ENCODE data around the gene SLC30A9. TPM values are rescaled to one million over a fixed set of nuclear protein-coding genes. Genes with fewer than 3 reads are reported as not detected.

The SLC30A9 gene
- polyA plus RNA-seq, 1 of the 3 experiments (the other 2 are of a cell fraction) = 34.2 TPM

DNA sequence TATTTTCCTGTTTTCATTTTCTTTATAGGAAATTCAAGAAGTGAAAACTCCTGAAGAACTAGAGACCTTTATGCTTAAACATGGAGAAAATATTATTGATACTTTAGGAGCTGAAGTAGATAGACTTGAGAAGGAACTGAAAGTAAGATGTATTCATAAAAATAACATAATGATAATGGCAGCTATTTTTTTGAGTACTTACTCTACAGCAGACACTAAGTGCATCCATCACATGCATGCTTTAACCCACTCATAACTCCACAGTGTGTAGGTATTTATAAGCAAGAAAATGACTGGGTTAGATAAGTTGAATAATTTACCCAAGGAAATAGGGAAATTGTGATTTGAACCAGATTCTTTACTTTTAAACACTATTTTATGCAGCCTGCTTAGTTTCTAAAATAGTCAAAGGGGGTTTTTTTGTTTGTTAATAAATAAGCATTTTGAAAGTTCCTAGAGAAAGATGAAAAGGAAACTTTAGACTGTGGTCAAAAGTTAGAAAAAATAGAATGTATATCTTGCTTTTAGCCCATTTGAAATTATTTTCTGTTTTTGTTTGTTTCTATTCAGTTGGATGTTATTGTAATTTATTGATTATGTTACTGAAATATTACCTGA lies 88.0 kb downstream of the SLC30A9 start (continued):
- TF ChIP-seq CTCF (IDR thresholded peaks at IDR 0.05) = no peak
- TF ChIP-seq YY1 (IDR thresholded peaks at IDR 0.05; ENCODE audit: low read depth) = no peak
- no peak for TF ChIP-seq NFIC (IDR thresholded peaks at IDR 0.05; ENCODE audit: borderline replicate concordance)
- no peak for TF ChIP-seq FOSL2 (IDR thresholded peaks at IDR 0.05; ENCODE audit: borderline replicate concordance, low read depth)
- TF ChIP-seq MEF2A (IDR thresholded peaks at IDR 0.05; ENCODE audit: borderline replicate concordance, low read depth) = no peak

- no peaks in the 10 kb centered on the region for H3K9me3 ChIP-seq
- no peaks in the 10 kb centered on the region for H3K79me2 ChIP-seq (ENCODE audit: insufficient read depth)
- WGBS (ENCODE audit: low lambda C conversion rate) = 94% methylated on average over 3 of the region's 3 CpGs
- POLR2A ChIA-PET = no interaction called here
- no peak overlapping the region for H2AFZ ChIP-seq (ENCODE audit: low read depth)
- H3K9me2 ChIP-seq = no peaks in the 10 kb centered on the region
- no peak overlapping the region for H3K9ac ChIP-seq
- H3K4me2 ChIP-seq = no peak overlapping the region
- no peaks in the 10 kb centered on the region for H3K27me3 ChIP-seq (ENCODE audit: insufficient read depth)
- TF ChIP-seq IRF3 (IDR thresholded peaks at IDR 0.05; ENCODE audit: low read depth, low read length) (no peak), MEF2A (IDR thresholded peaks at IDR 0.05; ENCODE audit: borderline replicate concordance, low read depth) (no peak), RXRA (IDR thresholded peaks at IDR 0.05; ENCODE audit: borderline replicate concordance, low read depth) (no peak), JUND (IDR thresholded peaks at IDR 0.05) (no peak), FOSL2 (IDR thresholded peaks at IDR 0.05; ENCODE audit: borderline replicate concordance, low read depth) (no peak), RFX5 (IDR thresholded peaks at IDR 0.05; ENCODE audit: low read length) (no peak), MAX (IDR thresholded peaks at IDR 0.05; ENCODE audit: low read depth) (no peak)
- no peak overlapping the region for H3K4me3 ChIP-seq (ENCODE audit: low read depth in 2 of 2, low read length in 1 of 2)
- CTCF ChIA-PET = no interaction called here
- H4K20me1 ChIP-seq (ENCODE audit: insufficient read depth) = no peaks in the 10 kb centered on the region
- H3K27ac ChIP-seq (ENCODE audit: low read depth in 2 of 2, low read length in 1 of 2) = no peak overlapping the region
- no peak for DNase-seq
- no peaks in the 10 kb centered on the region for H3F3A ChIP-seq (replicated peaks; ENCODE audit: insufficient read depth)
- peaks cover 0 to 6% of the 10 kb centered on the region in 2 experiments; a peak in 1 of 4 replicates for H3K4me1 ChIP-seq (ENCODE audit: control insufficient read depth in 1 of 2, insufficient read depth in 2 of 2, low read depth in 1 of 2, low read length in 1 of 2)
- peaks cover 28 to 43% of the 10 kb centered on the region in 2 experiments for H3K36me3 ChIP-seq (replicated peaks in 1 of 2; ENCODE audit: control insufficient read depth in 1 of 2, insufficient read depth in 2 of 2, low read length in 1 of 2)
Measured at GRCh38 chr4:42080306-42080705, 90.0 kb downstream of the SLC30A9 start.

DNA sequence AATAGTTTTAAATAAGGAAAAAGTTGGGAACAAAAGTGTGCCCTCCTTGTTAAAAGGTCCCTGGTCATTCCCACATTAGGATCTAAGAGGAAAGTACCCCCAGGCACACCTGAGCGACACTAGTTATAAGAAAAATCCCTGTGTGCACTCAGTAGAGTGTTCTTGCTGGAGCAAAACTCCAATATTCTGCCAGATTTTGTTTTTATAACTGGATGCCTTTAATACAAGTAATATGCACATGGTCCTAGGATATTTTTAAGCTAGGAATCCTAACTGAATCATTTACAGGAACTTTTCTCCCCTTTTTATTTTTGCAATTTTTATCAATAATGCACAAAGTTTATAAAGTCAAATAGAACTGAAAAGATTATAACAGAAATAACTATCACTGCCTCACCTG lies 93.5 kb downstream of the SLC30A9 start:
- Histone ChIP-seq H4K20me1 (ENCODE audit: insufficient read depth) (no peaks in the 10 kb centered on the region), H3K9ac (no peak overlapping the region), H3K4me3 (ENCODE audit: low read depth in 2 of 2, low read length in 1 of 2) (no peak overlapping the region), H3K27me3 (ENCODE audit: insufficient read depth) (no peaks in the 10 kb centered on the region), H3K9me3 (no peaks in the 10 kb centered on the region), H3K79me2 (ENCODE audit: insufficient read depth) (no peaks in the 10 kb centered on the region), H3K9me2 (no peaks in the 10 kb centered on the region), H3F3A (replicated peaks; ENCODE audit: insufficient read depth) (no peaks in the 10 kb centered on the region), H3K27ac (ENCODE audit: low read depth in 2 of 2, low read length in 1 of 2) (peak overlapping the region; percentile 39 to 48; a peak in 2 of 4 replicates), H2AFZ (ENCODE audit: low read depth) (no peak overlapping the region), H3K4me1 (ENCODE audit: control insufficient read depth in 1 of 2, insufficient read depth in 2 of 2, low read depth in 1 of 2, low read length in 1 of 2) (peaks cover 0 to 6% of the 10 kb centered on the region in 2 experiments; a peak in 1 of 4 replicates), H3K4me2 (peak overlapping the region; percentile 8), H3K36me3 (replicated peaks in 1 of 2; ENCODE audit: control insufficient read depth in 1 of 2, insufficient read depth in 2 of 2, low read length in 1 of 2) (peaks cover 25 to 37% of the 10 kb centered on the region in 2 experiments)
- CTCF ChIA-PET = no interaction called here
- POLR2A ChIA-PET = no interaction called here
- 100% methylated on average over 1 of the region's 1 CpG for WGBS (ENCODE audit: low lambda C conversion rate)
- no peak for DNase-seq
- TF ChIP-seq, protein P1, sequence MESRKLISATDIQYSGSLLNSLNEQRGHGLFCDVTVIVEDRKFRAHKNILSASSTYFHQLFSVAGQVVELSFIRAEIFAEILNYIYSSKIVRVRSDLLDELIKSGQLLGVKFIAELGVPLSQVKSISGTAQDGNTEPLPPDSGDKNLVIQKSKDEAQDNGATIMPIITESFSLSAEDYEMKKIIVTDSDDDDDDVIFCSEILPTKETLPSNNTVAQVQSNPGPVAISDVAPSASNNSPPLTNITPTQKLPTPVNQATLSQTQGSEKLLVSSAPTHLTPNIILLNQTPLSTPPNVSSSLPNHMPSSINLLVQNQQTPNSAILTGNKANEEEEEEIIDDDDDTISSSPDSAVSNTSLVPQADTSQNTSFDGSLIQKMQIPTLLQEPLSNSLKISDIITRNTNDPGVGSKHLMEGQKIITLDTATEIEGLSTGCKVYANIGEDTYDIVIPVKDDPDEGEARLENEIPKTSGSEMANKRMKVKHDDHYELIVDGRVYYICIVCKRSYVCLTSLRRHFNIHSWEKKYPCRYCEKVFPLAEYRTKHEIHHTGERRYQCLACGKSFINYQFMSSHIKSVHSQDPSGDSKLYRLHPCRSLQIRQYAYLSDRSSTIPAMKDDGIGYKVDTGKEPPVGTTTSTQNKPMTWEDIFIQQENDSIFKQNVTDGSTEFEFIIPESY (IDR thresholded peaks at IDR 0.05; ENCODE audit: borderline replicate concordance, low read depth) = no peak
- no peak for TF ChIP-seq MXI1 (IDR thresholded peaks at IDR 0.05; ENCODE audit: low read depth, low read length)
- no peak for TF ChIP-seq TCF12 (IDR thresholded peaks at IDR 0.05)
- TF ChIP-seq FOXJ3 (CRISPR knock-in tag; IDR thresholded peaks at IDR 0.05) = no peak
- TF ChIP-seq RCOR1 (IDR thresholded peaks at IDR 0.05; ENCODE audit: low read length) = no peak
- TF ChIP-seq POLR2AphosphoS5 (IDR thresholded peaks at IDR 0.05; ENCODE audit: low read depth, low read length) = no peak
- TF ChIP-seq ELF1 (IDR thresholded peaks at IDR 0.05) = no peak
- no peak for TF ChIP-seq GABPA (IDR thresholded peaks at IDR 0.05; ENCODE audit: low read depth)
- no peak for TF ChIP-seq FOXM1 (IDR thresholded peaks at IDR 0.05; ENCODE audit: low read depth)
- no peak for TF ChIP-seq IRF3 (IDR thresholded peaks at IDR 0.05; ENCODE audit: low read depth, low read length)
- no peak for TF ChIP-seq FOSL2 (IDR thresholded peaks at IDR 0.05; ENCODE audit: borderline replicate concordance, low read depth)
- TF ChIP-seq NRF1 (IDR thresholded peaks at IDR 0.05; ENCODE audit: low read depth, low read length) = no peak
- no peak for TF ChIP-seq TAF1 (IDR thresholded peaks at IDR 0.05; ENCODE audit: borderline replicate concordance, low read depth, low read length)
- TF ChIP-seq MEF2A (IDR thresholded peaks at IDR 0.05; ENCODE audit: borderline replicate concordance, low read depth) = no peak

Data from SK-N-SH (cell line).